Breast epithelium (tissue), 4 donors: ENCODE results near the gene MAP3K6. TPM values are rescaled to one million over a fixed set of nuclear protein-coding genes. Genes with fewer than 3 reads are reported as not detected.

Source experiments
- DNase-seq, 2 donors: peaks; one replicate each; pipeline ENCODE4 v3.0.0-alpha.2; 2019; ENCODE audit warnings: low spot score in 2 of 2
- H3K27ac ChIP-seq, 2 donors: fragments of 200-600 bp; sonication (generic) in 1 of 2; one replicate each; pipeline ENCODE4 v1.5.1; 2016 to 2019; ENCODE audit warnings: mild to moderate bottlenecking in 1 of 2
- H3K27me3 ChIP-seq, 2 donors: fragments of 200-600 bp; sonication (generic) in 1 of 2; one replicate each; pipeline versions ENCODE4 v1.5.1 to v1.6.0; 2017 to 2019; ENCODE audit warnings: control low read depth in 1 of 2, mild to moderate bottlenecking in 1 of 2
- H3K36me3 ChIP-seq: fragments of 200-600 bp; one replicate; pipeline ENCODE4 v1.5.1; 2019
- H3K4me1 ChIP-seq, 2 donors: fragments of 200-600 bp; sonication (generic); one replicate each; pipeline ENCODE4 v1.5.1; 2016 to 2019; ENCODE audit warnings: control low read depth in 1 of 2
- H3K4me3 ChIP-seq, 3 donors: fragments of 200-600 bp; sonication (generic); 1 replicate in 2 of 3; 2 replicates in 1 of 3; pipeline ENCODE4 v1.5.1; 2016 to 2019; ENCODE audit warnings: mild to moderate bottlenecking in 3 of 3, moderate library complexity in 2 of 3
- H3K9me3 ChIP-seq, 2 donors: fragments of 200-600 bp; sonication (generic) in 1 of 2; one replicate each; pipeline ENCODE4 v1.5.1; 2016 to 2019; ENCODE audit warnings: control low read depth in 1 of 2
- CTCF ChIP-seq, 3 donors: fragments of 450-650 bp; IDR thresholded peaks; one replicate each; pipeline ENCODE4 v1.5.1; 2016 to 2017; ENCODE audit warnings: antibody characterized with exemption in 3 of 3, mild to moderate bottlenecking in 3 of 3, moderate library complexity in 3 of 3
- POLR2A ChIP-seq: fragments of 450-650 bp; IDR thresholded peaks from one replicate; pipeline ENCODE4 v1.6.1; 2016; ENCODE audit warnings: antibody characterized with exemption, mild to moderate bottlenecking, moderate library complexity
- POLR2AphosphoS5 ChIP-seq, 3 donors: sonication (generic); formaldehyde crosslinking; IDR thresholded peaks; one replicate each; pipeline ENCODE4 v1.6.1; 2017; ENCODE audit warnings: antibody characterized with exemption in 3 of 3
- intact Hi-C: fragments of 100-400 bp; cut with DNase I; formaldehyde crosslinking; loops from one replicate; pipeline ENCODE4 v1.15.1; 2023; ENCODE audit warnings: low total_unique reads
- total RNA-seq, 3 donors: library from RNA; depleted of rRNA; stranded (reverse); fragments of >200 nt; gene quantifications; one replicate each; pipeline ENCODE4 v1.1.0, GENCODE V29; 2016

The MAP3K6 gene
- total RNA-seq, 3 donors from 2014 or later, result 29.4 to 67.5 (median 52.0) TPM

DNA sequence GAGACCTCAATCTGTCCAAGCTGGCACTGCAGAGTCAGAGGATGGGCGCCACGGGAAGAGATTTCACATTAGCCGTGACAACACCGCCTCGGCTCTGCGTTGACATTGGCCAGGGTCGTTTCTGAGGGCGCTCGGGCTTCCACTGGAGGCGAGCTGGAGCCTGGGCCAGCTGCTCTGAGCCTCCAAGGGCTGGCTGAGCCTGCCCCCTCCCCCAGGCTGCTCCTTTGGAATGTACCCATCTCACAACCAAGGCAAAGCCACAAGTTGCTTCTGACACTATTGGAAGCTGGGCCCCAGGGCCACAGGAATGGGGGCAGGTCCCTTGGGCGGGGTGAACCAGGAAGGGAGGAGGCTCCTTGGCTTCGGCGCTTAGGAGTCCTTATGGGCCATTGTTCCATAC, 38.3 kb upstream of the MAP3K6 start:
- H3K9me3 ChIP-seq, result no peaks in the 10 kb centered on the region
- DNase-seq, result peak in 1 of 2 donors; percentile 82
- H3K4me3 ChIP-seq, result no peak overlapping the region
- no peaks in the 10 kb centered on the region for H3K36me3 ChIP-seq
- intact Hi-C loops, result no loop called here
- H3K4me1 ChIP-seq, result peaks cover 12 to 58% of the 10 kb centered on the region in 2 donors
- peak overlapping the region; percentile 91 to 93 for H3K27ac ChIP-seq
- H3K27me3 ChIP-seq, result no peaks in the 10 kb centered on the region
- TF ChIP-seq POLR2AphosphoS5 (IDR thresholded peaks at IDR 0.05), result no peak

- Histone ChIP-seq H3K4me3 (peak overlapping the region in 1 of 3 donors; percentile 27), H3K36me3 (no peaks in the 10 kb centered on the region), H3K27me3 (no peaks in the 10 kb centered on the region), H3K9me3 (no peaks in the 10 kb centered on the region), H3K4me1 (peaks cover 12 to 58% of the 10 kb centered on the region in 2 donors), H3K27ac (peak overlapping the region; percentile 91 to 93)
- intact Hi-C loops, result no loop called here
- DNase-seq, result no peak
- TF ChIP-seq POLR2AphosphoS5 (IDR thresholded peaks at IDR 0.05), result no peak
- no peak for TF ChIP-seq POLR2A
- no peak for TF ChIP-seq CTCF (IDR thresholded peaks at IDR 0.05)
These were observed 37.2 kb upstream of the MAP3K6 start for GRCh38 chr1:27403931-27404330.

- peak overlapping the region in 1 of 3 donors; percentile 27 for H3K4me3 ChIP-seq
These were observed 36.4 kb upstream of the MAP3K6 start for GRCh38 chr1:27403065-27403726.

GRCh38 chr1:27402349-27402754, 35.6 kb upstream of the MAP3K6 start:
- TF ChIP-seq POLR2A (no peak), CTCF (IDR thresholded peaks at IDR 0.05) (peak; percentile 49 to 70 (median 60)), POLR2AphosphoS5 (IDR thresholded peaks at IDR 0.05) (peak in 2 of 3 donors; percentile 66 to 83)
- no peaks in the 10 kb centered on the region for H3K9me3 ChIP-seq
- no peaks in the 10 kb centered on the region for H3K36me3 ChIP-seq
- peak; percentile 84 to 87 for DNase-seq
- intact Hi-C loops, result no loop called here
- peaks cover 11 to 54% of the 10 kb centered on the region in 2 donors for H3K4me1 ChIP-seq
- H3K27me3 ChIP-seq, result no peaks in the 10 kb centered on the region
- no peak overlapping the region for H3K4me3 ChIP-seq
- peak overlapping the region; percentile 91 to 93 for H3K27ac ChIP-seq

More at GRCh38 chr1:27403065-27403726, 36.4 kb upstream of the MAP3K6 start:
- H3K4me1 ChIP-seq, result peaks cover 12 to 58% of the 10 kb centered on the region in 2 donors
- H3K27me3 ChIP-seq, result no peaks in the 10 kb centered on the region
- TF ChIP-seq POLR2A, result no peak
- TF ChIP-seq CTCF (IDR thresholded peaks at IDR 0.05), result peak in 1 of 3 donors; percentile 13
- TF ChIP-seq POLR2AphosphoS5 (IDR thresholded peaks at IDR 0.05), result peak in 2 of 3 donors; percentile 12 to 20
- intact Hi-C loops, result no loop called here
- DNase-seq, result no peak
- no peaks in the 10 kb centered on the region for H3K36me3 ChIP-seq
- H3K27ac ChIP-seq, result peak overlapping the region; percentile 91 to 93
- no peaks in the 10 kb centered on the region for H3K9me3 ChIP-seq

DNA sequence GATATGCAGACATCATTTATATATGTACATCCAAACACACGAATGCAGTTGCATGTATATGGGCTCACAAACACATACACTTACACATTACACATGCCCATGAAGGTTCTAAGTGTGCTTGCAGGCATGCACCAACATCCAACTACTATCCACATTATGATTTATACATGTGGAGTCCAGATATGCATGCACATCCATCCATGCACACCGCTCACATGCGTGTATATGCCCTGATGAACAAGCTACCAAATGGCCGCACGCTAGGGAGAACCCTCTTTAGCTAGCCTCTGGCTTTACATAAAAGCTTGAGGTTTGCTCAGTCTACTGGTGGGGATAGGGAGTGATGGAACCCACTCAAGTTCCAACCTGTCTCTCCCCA, 34.2 kb upstream of the MAP3K6 start:
- Histone ChIP-seq H3K27ac (peak overlapping the region in 1 of 2 donors; percentile 93), H3K9me3 (no peaks in the 10 kb centered on the region), H3K4me1 (peaks cover 9 to 40% of the 10 kb centered on the region in 2 donors), H3K4me3 (no peak overlapping the region), H3K36me3 (no peaks in the 10 kb centered on the region), H3K27me3 (no peaks in the 10 kb centered on the region)
- intact Hi-C loops, result no loop called here
- DNase-seq, result no peak
- TF ChIP-seq POLR2AphosphoS5 (IDR thresholded peaks at IDR 0.05), result no peak
- TF ChIP-seq CTCF (IDR thresholded peaks at IDR 0.05), result no peak
- no peak for TF ChIP-seq POLR2A
